Lower lobe of right lung (tissue), 2 donors: ENCODE results near the gene DOCK4. TPM values are rescaled to one million over a fixed set of nuclear protein-coding genes. Genes with fewer than 3 reads are reported as not detected.

Source experiments
- ATAC-seq, 2 donors: fragments of 200-7000 bp; cut with Tn5 transposase; one replicate each; pipeline ENCODE4 v1.9.1; 2020 to 2022; ENCODE audit warnings: mild to moderate bottlenecking in 2 of 2, moderate library complexity in 2 of 2
- DNase-seq: peaks from one replicate; pipeline ENCODE4 v3.0.0-alpha.2; 2020
- H3K27ac ChIP-seq: fragments of 200-600 bp; one replicate; pipeline ENCODE4 v1.8.0; 2022
- H3K27me3 ChIP-seq: fragments of 200-600 bp; one replicate; pipeline ENCODE4 v1.8.0; 2022; ENCODE audit warnings: low read depth
- H3K36me3 ChIP-seq: fragments of 200-600 bp; one replicate; pipeline ENCODE4 v1.8.0; 2022; ENCODE audit warnings: mild to moderate bottlenecking
- H3K4me1 ChIP-seq: fragments of 200-600 bp; one replicate; pipeline ENCODE4 v1.8.0; 2022
- H3K4me3 ChIP-seq: fragments of 200-600 bp; one replicate; pipeline ENCODE4 v1.8.0; 2022; ENCODE audit warnings: mild to moderate bottlenecking
- H3K9me3 ChIP-seq: fragments of 200-600 bp; one replicate; pipeline ENCODE4 v1.8.0; 2022
- CTCF ChIP-seq: fragments of 200-600 bp; IDR thresholded peaks from one replicate; pipeline ENCODE4 v1.8.0; 2022; ENCODE audit warnings: antibody characterized with exemption, mild to moderate bottlenecking
- intact Hi-C: fragments of 100-400 bp; cut with DNase I; formaldehyde crosslinking; loops from one replicate; pipeline ENCODE4 v1.11.0; 2022
- total RNA-seq: library from RNA; stranded (reverse); fragmentation: NEBNext Ultra II Directional; extraction: Animal tissue kit (Norgen Biotek cat#: 25700); gene quantifications from one replicate; pipeline ENCODE4 v1.2.1, GENCODE V29; 2021
- donor health status: DM: no; HTN: yes; CAD: no; lungs with severe emphysema.

The DOCK4 gene
- total RNA-seq, 1 donor from 2014 or later = 78.5 TPM

- intact Hi-C loops = no loop called here
These were observed 80.9 kb downstream of the DOCK4 start for GRCh38 chr7:112125250-112125649.

GRCh38 chr7:112124061-112124766, 82.0 kb downstream of the DOCK4 start:
- H3K9me3 ChIP-seq = no peaks in the 10 kb centered on the region
- ATAC-seq (peak; percentile 45 to 67), DNase-seq (no peak)
- H3K27ac ChIP-seq = no peak overlapping the region
- H3K27me3 ChIP-seq = no peaks in the 10 kb centered on the region
- H3K4me3 ChIP-seq = no peak overlapping the region
- intact Hi-C loops = no loop called here
- H3K36me3 ChIP-seq = no peaks in the 10 kb centered on the region
- TF ChIP-seq CTCF = no peak
- peaks cover 29% of the 10 kb centered on the region for H3K4me1 ChIP-seq

More at GRCh38 chr7:112125250-112125649, 80.9 kb downstream of the DOCK4 start:
- ATAC-seq (no peak), DNase-seq (no peak)
- Histone ChIP-seq H3K27ac (no peak overlapping the region), H3K36me3 (no peaks in the 10 kb centered on the region), H3K27me3 (no peaks in the 10 kb centered on the region), H3K9me3 (no peaks in the 10 kb centered on the region), H3K4me1 (peaks cover 39% of the 10 kb centered on the region), H3K4me3 (no peak overlapping the region)
- no peak for TF ChIP-seq CTCF

- no peak overlapping the region for H3K27ac ChIP-seq
- no peaks in the 10 kb centered on the region for H3K36me3 ChIP-seq
- no peak overlapping the region for H3K4me3 ChIP-seq
- no peak for DNase-seq
- H3K9me3 ChIP-seq = no peaks in the 10 kb centered on the region
- no peak for TF ChIP-seq CTCF
- no peaks in the 10 kb centered on the region for H3K27me3 ChIP-seq
- peaks cover 19% of the 10 kb centered on the region for H3K4me1 ChIP-seq
- ATAC-seq = no peak
- intact Hi-C loops = no loop called here
These were observed 83.4 kb downstream of the DOCK4 start for GRCh38 chr7:112122798-112123197.

DNA sequence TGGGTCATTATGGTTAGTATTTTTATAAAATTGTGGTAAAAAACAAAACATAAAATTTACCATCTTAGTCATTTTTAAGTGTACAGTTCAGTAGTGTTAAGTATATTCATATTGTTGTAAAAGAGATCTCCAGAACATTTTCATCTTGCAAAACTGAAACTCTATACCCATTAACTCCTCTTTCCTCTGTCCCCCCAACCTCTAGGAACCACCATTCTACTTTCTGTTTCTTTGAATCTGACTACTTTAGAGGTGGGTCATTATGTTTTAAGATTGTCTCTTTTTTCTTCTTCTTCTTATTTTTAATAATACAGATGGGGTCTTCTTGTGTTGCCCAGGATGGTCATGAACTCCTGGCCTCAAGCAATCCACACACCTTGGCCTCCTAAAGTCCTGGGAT, 84.1 kb downstream of the DOCK4 start:
- Histone ChIP-seq H3K4me3 (no peak overlapping the region), H3K27ac (no peak overlapping the region), H3K4me1 (peaks cover 17% of the 10 kb centered on the region), H3K27me3 (no peaks in the 10 kb centered on the region), H3K36me3 (no peaks in the 10 kb centered on the region), H3K9me3 (no peaks in the 10 kb centered on the region)
- intact Hi-C loops = no loop called here
- ATAC-seq (no peak), DNase-seq (no peak)
- TF ChIP-seq CTCF = no peak

DNA sequence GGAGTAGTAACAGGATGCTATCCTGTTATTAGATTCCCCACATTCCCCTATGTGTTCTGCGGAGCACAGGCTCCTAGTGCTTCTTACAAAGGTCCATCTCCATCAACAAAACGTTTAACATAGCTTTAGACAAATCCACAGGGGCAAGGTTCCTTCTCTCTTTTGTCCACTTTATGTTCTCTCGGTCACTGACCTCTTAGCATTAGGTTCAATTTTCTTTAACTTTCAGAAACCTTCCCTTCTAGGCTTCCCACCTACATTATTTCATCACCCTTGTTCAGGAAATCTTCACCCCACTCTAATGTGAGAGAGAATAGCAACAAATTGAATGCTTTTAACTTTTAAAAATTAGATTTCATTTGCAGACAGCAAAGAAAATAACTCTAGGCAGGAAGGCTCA, 84.9 kb downstream of the DOCK4 start:
- no peak overlapping the region for H3K27ac ChIP-seq
- no peak overlapping the region for H3K4me3 ChIP-seq
- ATAC-seq (no peak), DNase-seq (no peak)
- no peaks in the 10 kb centered on the region for H3K36me3 ChIP-seq
- intact Hi-C loops = no loop called here
- H3K4me1 ChIP-seq = peaks cover 17% of the 10 kb centered on the region
- no peaks in the 10 kb centered on the region for H3K9me3 ChIP-seq
- no peak for TF ChIP-seq CTCF
- H3K27me3 ChIP-seq = no peaks in the 10 kb centered on the region
